Prostate gland (tissue), 2 donors: ENCODE data around the gene PEAK1.

Experiments used
- CTCF ChIP-seq, 4 experiments: fragments of 200-600 bp in 2 of 4; fragments of 450-650 bp in 2 of 4; sonication (generic) in 2 of 4; IDR thresholded peaks; 1 replicate in 3 of 4; 2 replicates in 1 of 4; pipeline ENCODE4 v1.5.1; 2016 to 2019; ENCODE audit warnings: antibody characterized with exemption in 4 of 4, mild to moderate bottlenecking in 2 of 4, moderate library complexity in 2 of 4
- POLR2A ChIP-seq: fragments of 450-650 bp; IDR thresholded peaks from one replicate; pipeline ENCODE4 v1.6.1; 2016; ENCODE audit warnings: antibody characterized with exemption, mild to moderate bottlenecking
- POLR2AphosphoS5 ChIP-seq: sonication (generic); formaldehyde crosslinking; IDR thresholded peaks from one replicate; pipeline ENCODE4 v1.6.1; 2017; ENCODE audit warnings: antibody characterized with exemption

DNA sequence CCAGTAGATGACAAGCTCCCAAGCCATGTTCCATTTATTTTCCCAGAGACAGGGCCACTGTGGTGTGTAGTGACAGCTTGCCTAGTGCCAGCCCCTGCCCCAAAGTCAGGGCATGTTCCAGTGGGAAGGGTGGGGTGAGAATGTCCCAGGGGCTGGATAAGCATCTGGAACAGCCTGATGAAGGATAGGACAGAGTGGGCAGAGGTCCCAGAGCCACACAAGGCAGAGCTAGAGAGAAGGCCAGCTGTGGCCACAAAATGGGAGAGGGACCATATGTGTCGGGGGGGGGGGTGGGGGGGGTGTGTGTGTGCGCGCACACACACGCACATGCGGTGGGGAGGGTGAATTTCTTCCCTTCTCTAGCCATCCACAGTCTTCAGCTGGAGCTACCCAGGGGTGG, 322.0 kb downstream of the PEAK1 start:
- TF ChIP-seq CTCF (IDR thresholded peaks at IDR 0.05) (no peak), POLR2A (no peak), POLR2AphosphoS5 (no peak)
